Choroid plexus epithelial cell (primary cell): Measurements from ENCODE around the gene TMEM115.

ENCODE experiments used
- DNase-seq: peaks from one replicate; pipeline ENCODE4 v3.0.0-alpha.2; 2010; ENCODE audit warnings: low read depth
- H3K4me3 ChIP-seq: 2 replicates; pipeline ENCODE4 v1.5.1; 2011; ENCODE audit warnings: low read depth, mild to moderate bottlenecking, control low read depth, low read length, moderate library complexity
- TF ChIP-seq, protein P1 (sequence below): conservative IDR thresholded peaks from 2 replicates; pipeline ENCODE4 v1.5.1; 2011; ENCODE audit warnings: low read depth, mild to moderate bottlenecking, control low read depth, inconsistent platforms, low read length, moderate library complexity

The TMEM115 gene

DNA sequence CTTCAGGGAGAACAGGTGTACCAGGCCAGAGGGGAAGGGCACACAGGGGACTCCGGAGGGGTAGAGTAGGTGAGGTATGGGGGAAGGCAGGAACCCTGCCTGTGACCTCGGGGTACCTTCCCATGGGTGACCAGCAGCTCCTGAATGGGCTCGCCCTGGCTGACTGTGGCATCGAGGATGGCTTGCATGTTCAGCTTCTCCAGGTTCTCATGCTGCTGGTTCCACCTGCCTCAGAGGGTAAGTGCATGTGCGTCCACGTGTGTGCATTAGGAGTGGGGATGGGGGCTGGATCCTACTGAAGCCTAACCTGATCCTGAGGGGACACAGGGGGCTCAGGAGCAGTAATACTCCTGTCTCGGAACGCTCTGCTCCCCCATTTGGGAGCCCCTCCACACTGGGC lies 14.3 kb downstream of the TMEM115 start:
- TF ChIP-seq, protein P1, sequence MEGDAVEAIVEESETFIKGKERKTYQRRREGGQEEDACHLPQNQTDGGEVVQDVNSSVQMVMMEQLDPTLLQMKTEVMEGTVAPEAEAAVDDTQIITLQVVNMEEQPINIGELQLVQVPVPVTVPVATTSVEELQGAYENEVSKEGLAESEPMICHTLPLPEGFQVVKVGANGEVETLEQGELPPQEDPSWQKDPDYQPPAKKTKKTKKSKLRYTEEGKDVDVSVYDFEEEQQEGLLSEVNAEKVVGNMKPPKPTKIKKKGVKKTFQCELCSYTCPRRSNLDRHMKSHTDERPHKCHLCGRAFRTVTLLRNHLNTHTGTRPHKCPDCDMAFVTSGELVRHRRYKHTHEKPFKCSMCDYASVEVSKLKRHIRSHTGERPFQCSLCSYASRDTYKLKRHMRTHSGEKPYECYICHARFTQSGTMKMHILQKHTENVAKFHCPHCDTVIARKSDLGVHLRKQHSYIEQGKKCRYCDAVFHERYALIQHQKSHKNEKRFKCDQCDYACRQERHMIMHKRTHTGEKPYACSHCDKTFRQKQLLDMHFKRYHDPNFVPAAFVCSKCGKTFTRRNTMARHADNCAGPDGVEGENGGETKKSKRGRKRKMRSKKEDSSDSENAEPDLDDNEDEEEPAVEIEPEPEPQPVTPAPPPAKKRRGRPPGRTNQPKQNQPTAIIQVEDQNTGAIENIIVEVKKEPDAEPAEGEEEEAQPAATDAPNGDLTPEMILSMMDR, result no peak
- DNase-seq, result no peak
- H3K4me3 ChIP-seq, result no peak overlapping the region

DNA sequence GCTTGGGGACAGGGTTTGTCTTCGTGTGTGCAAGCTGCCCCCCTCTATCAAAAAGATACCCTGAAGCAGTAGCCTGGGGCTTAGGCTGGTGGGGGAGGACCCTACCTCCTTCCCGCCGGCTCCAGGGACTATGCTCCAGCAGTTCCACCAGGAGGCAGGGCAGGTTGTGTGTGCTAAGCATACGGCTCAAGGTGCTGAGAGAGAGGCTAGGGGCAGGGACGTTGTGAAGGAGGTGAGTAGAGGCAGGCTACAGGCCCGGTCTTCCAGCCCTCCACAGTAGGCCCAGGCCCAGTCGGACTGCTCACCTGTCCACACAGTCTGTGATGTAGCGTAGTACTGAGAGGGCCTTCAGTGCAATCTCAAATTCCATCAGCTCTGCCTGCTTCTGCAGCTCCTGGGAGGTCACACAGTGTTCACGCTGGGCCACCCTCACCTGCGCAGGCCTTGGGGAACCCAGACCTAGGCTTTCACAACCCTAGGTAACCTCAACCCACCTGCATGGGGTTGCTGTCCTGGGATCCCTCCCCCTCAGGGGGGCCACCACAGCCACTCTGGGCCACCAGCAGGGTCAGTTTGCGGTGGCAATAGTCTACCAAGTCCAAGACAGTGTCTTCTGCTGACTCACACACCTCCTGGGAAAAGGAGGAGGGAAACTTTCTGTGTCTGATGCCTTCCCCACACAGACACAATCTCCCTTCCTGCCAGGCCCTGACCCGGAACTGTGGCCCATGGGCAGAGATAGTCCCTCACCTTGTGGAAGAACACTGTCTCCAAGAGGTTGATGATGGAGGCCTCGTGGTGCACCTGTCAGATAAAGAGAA lies 16.3 kb downstream of the TMEM115 start:
- TF ChIP-seq, protein P1, result peak; percentile 25
- DNase-seq, result no peak

DNA sequence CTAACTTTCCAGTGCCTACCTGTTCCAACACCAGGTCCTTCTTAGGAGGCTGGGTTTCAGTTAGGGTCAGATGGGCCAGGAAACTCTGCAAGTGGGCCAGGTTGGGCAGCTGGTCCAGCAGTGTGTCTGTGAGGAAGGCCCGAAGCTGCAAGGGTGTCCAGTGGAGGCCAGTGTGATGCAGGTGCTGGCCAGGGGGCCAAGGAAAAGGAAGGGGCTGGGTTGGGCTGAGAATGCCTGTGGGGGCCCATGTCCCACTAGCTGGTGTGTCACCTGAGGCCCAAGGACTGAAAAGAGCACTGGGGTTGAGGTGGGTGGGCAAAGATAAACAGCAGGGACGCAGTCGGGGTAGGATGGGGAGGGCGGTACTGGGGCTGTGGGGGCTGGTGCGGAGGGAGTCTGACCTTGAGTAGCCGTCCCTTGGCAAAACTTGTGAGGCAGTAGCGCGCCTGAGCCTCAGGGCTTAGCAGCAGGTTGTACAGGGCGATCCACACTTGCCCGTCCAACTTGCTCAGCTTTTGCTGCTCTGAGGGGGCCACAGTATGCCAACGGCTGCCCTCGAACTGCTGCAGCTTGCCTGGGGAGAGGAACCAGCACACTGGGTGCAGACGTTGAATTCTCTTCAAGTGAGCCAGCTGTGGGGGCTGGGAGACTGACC lies 17.2 kb downstream of the TMEM115 start:
- DNase-seq, result no peak
- no peak overlapping the region for H3K4me3 ChIP-seq
- TF ChIP-seq, protein P1, result no peak

More for the DNA sequence above, 16.3 kb downstream of the TMEM115 start:
- no peak overlapping the region for H3K4me3 ChIP-seq

DNA sequence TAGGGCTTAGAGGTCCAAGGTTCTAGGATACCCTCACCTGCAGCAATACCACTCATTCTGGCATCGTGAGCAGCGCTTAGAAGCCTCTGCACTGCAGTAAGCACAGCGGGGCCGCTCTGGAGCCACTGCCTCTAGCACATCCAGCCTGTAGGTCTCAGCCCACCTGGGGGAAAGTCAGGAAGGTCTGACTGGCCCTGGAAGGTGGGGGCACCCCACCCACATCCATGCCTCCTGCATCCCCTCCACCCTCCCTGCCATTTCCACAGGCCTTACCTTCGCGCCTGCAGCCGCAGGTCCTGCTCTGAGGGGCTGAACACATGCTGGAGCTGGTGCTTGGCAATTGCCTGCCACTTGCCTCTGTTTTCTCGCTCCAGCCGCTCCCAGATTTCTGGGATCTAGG lies 17.8 kb downstream of the TMEM115 start:
- DNase-seq, result no peak
- TF ChIP-seq, protein P1, result no peak
- H3K4me3 ChIP-seq, result peak overlapping the region; percentile 65

DNA sequence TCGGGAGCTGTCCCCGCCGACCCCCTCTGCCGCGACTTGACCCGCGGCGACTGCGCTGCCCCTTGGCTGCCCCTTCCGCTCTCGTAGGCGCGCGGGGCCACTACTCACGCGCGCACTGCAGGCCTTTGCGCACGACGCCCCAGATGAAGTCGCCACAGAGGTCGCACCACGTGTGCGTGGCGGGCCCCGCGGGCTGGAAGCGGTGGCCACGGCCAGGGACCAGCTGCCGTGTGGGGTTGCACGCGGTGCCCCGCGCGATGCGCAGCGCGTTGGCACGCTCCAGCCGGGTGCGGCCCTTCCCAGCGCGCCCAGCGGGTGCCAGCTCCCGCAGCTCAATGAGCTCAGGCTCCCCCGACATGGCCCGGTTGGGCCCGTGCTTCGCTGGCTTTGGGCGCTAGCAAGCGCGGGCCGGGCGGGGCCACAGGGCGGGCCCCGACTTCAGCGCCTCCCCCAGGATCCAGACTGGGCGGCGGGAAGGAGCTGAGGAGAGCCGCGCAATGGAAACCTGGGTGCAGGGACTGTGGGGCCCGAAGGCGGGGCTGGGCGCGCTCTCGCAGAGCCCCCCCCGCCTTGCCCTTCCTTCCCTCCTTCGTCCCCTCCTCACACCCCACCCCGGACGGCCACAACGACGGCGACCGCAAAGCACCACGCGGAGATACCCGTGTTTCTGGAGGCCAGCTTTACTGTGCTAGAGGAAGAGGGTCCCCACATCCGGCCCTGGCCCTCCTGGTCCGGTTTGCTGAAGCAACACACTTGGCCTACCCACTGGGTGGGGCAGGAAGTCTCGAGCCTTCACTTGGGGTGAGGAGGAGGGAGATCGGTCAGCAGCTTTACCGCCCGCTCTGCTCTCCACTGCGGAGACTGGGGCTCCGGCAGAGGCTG lies 18.6 kb downstream of the TMEM115 start, which contains the start of gene RASSF1:
RASSF1 (minus strand) TSS at position 389 of the 882 bp plus-strand sequence; CDS start at position 358, 31 bp downstream.
- TF ChIP-seq, protein P1, result no peak
- DNase-seq, result peak; percentile 65
- H3K4me3 ChIP-seq, result peak within 1 kb of the TSS; percentile 65

DNA sequence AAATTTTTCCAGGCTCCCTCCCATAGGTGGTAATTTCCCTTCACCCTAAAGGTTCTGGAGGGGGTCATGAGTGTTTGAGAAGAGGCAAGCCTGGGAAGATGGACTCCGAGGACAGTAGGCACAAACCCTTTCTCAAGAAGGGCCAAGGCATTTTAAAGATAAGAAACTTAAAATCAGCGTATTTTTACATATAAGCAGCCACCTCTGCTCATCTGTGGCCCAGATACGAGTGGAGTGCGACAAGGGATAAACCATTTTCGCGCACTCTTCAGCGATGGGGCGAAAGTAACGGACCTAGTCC lies 19.2 kb downstream of the TMEM115 start:
- TF ChIP-seq, protein P1, result no peak
- H3K4me3 ChIP-seq, result peak overlapping the region; percentile 65
- no peak for DNase-seq
